H1 (cell line): ENCODE measurements around the gene TUT4. TPM values are rescaled to one million over a fixed set of nuclear protein-coding genes. Genes with fewer than 3 reads are reported as not detected.

Experiments
- CTCF ChIA-PET: fragments of 300-600 bp; sonication (Branson Sonifier 250); formaldehyde crosslinking; loops from one replicate; lab custom pipeline; 2021; ENCODE audit not compliant: partially characterized antibody; lab: Charles Lee
- POLR2A ChIA-PET: fragments of 300-600 bp; sonication (Branson Sonifier 250); formaldehyde crosslinking; loops from one replicate; lab custom pipeline; 2021; ENCODE audit warnings: inconsistent platforms; ENCODE audit not compliant: partially characterized antibody; lab: Charles Lee
- DNase-seq, 2 experiments: peaks; one replicate each; pipeline versions ENCODE4 v3.0.0 to v3.0.0-alpha.2; 2010 to 2022; ENCODE audit warnings: low spot score in 2 of 2, low read depth in 1 of 2, mixed read lengths in 1 of 2
- FAIRE-seq: peaks from 2 replicates; lab custom pipeline; 2011; peaks lifted over from hg19 to GRCh38; lab: Jason Lieb, UNC
- H2AFZ ChIP-seq: 2 replicates; pipeline ENCODE4 v1.8.1; 2012; ENCODE audit warnings: low read length, inconsistent platforms
- H2AK5ac ChIP-seq: 2 replicates; pipeline ENCODE4 v1.6.1; 2013; ENCODE audit warnings: low read depth, low read length
- H2BK120ac ChIP-seq: replicated peaks from 2 replicates; pipeline ENCODE3; 2013; ENCODE audit warnings: low read depth, low read length, inconsistent platforms
- H2BK12ac ChIP-seq: 2 replicates; pipeline ENCODE4 v1.6.1; 2013; ENCODE audit warnings: low read depth, low read length
- H2BK15ac ChIP-seq: 2 replicates; pipeline ENCODE4 v1.6.1; 2013; ENCODE audit warnings: low read length
- H2BK20ac ChIP-seq: 2 replicates; pipeline ENCODE4 v1.6.1; 2013; ENCODE audit warnings: low read length
- H2BK5ac ChIP-seq: 2 replicates; pipeline ENCODE4 v1.6.1; 2013; ENCODE audit warnings: low read depth, low read length
- H3K14ac ChIP-seq: 2 replicates; pipeline ENCODE4 v1.6.1; 2013; ENCODE audit warnings: inconsistent platforms; ENCODE audit not compliant: insufficient read length
- H3K18ac ChIP-seq: 2 replicates; pipeline ENCODE4 v1.6.1; 2013; ENCODE audit warnings: low read length; ENCODE audit errors: extremely low read depth
- H3K23ac ChIP-seq: 2 replicates; pipeline ENCODE4 v1.6.1; 2013; ENCODE audit warnings: inconsistent platforms; ENCODE audit not compliant: insufficient read length
- H3K23me2 ChIP-seq: 2 replicates; pipeline ENCODE4 v1.6.1; 2013; ENCODE audit warnings: low read depth, low read length
- H3K27ac ChIP-seq: 2 replicates; pipeline ENCODE4 v1.6.1; 2011; ENCODE audit warnings: low read depth, low read length, inconsistent platforms
- H3K27me3 ChIP-seq, 4 experiments: replicated peaks in 1 of 4; 1 replicate in 1 of 4; 2 replicates in 3 of 4; pipeline versions ENCODE4 v1.6.1 to v1.8.1; 2011 to 2013; ENCODE audit warnings: low read length in 3 of 4, mild to moderate bottlenecking in 3 of 4, inconsistent platforms in 2 of 4, mixed read lengths in 2 of 4, moderate library complexity in 1 of 4; ENCODE audit not compliant: control insufficient read depth in 3 of 4, insufficient read depth in 3 of 4; ENCODE audit errors: extremely low read depth in 1 of 4
- H3K36me3 ChIP-seq, 4 experiments: 2 replicates each; pipeline versions ENCODE4 v1.6.1 to v1.8.1; 2011 to 2013; ENCODE audit warnings: mild to moderate bottlenecking in 4 of 4, low read length in 3 of 4, moderate library complexity in 2 of 4, control low read depth in 1 of 4, inconsistent platforms in 1 of 4; ENCODE audit not compliant: insufficient read depth in 4 of 4, control insufficient read depth in 2 of 4
- H3K4ac ChIP-seq: replicated peaks from 2 replicates; pipeline ENCODE3; 2013; ENCODE audit warnings: low read length, low read depth, mixed read lengths, inconsistent platforms; ENCODE audit not compliant: insufficient read length
- H3K4me1 ChIP-seq, 4 experiments: replicated peaks in 1 of 4; 1 replicate in 1 of 4; 2 replicates in 3 of 4; pipeline versions ENCODE4 v1.6.1 to v1.8.1; 2011 to 2013; ENCODE audit warnings: low read length in 3 of 4, inconsistent platforms in 2 of 4, mixed read lengths in 1 of 4; ENCODE audit not compliant: insufficient read depth in 4 of 4, control insufficient read depth in 3 of 4
- H3K4me2 ChIP-seq, 2 experiments: 2 replicates each; pipeline versions ENCODE4 v1.6.1 to v1.8.1; 2011 to 2013; ENCODE audit warnings: low read depth in 2 of 2, low read length in 2 of 2, control low read depth in 1 of 2, inconsistent platforms in 1 of 2, mild to moderate bottlenecking in 1 of 2; ENCODE audit not compliant: insufficient read depth in 1 of 2
- H3K4me3 ChIP-seq, 4 experiments: fragments of 200-600, 300-600 bp in 1 of 4; sonication (generic), shearing (Covaris generic), sonication (Bioruptor Twin) in 1 of 4; 2 replicates each; pipeline versions ENCODE4 v1.5.1 to v1.8.1; 2011 to 2016; ENCODE audit warnings: low read length in 4 of 4, low read depth in 3 of 4, control low read depth in 2 of 4, inconsistent platforms in 2 of 4, mild to moderate bottlenecking in 2 of 4, mixed read lengths in 1 of 4, moderate library complexity in 1 of 4; ENCODE audit not compliant: insufficient read depth in 2 of 4; ENCODE audit errors: extremely low read depth in 1 of 4
- H3K56ac ChIP-seq: replicated peaks from 2 replicates; pipeline ENCODE3; 2013; ENCODE audit warnings: low read depth, mild to moderate bottlenecking, mixed read lengths, low read length, inconsistent platforms; ENCODE audit not compliant: insufficient read length
- H3K79me1 ChIP-seq: 2 replicates; pipeline ENCODE4 v1.6.1; 2013; ENCODE audit warnings: low read depth, low read length, control low read depth
- H3K79me2 ChIP-seq, 2 experiments: 2 replicates each; pipeline versions ENCODE4 v1.6.1 to v1.8.1; 2012 to 2013; ENCODE audit warnings: low read length in 2 of 2, mild to moderate bottlenecking in 2 of 2, inconsistent platforms in 1 of 2; ENCODE audit not compliant: insufficient read depth in 2 of 2, control insufficient read depth in 1 of 2
- H3K9ac ChIP-seq, 4 experiments: replicated peaks in 1 of 4; 1 replicate in 1 of 4; 2 replicates in 3 of 4; pipeline versions ENCODE4 v1.6.1 to v1.8.1; 2011 to 2013; ENCODE audit warnings: low read depth in 3 of 4, low read length in 3 of 4, control low read depth in 2 of 4, mild to moderate bottlenecking in 2 of 4, moderate library complexity in 2 of 4, inconsistent platforms in 1 of 4; ENCODE audit errors: extremely low read depth in 1 of 4
- H3K9me3 ChIP-seq, 2 experiments: 2 replicates each; pipeline versions ENCODE4 v1.6.1 to v1.8.1; 2012 to 2013; ENCODE audit warnings: mild to moderate bottlenecking in 2 of 2, moderate library complexity in 2 of 2, control low read depth in 1 of 2, inconsistent platforms in 1 of 2, low read depth in 1 of 2, low read length in 1 of 2, mixed read lengths in 1 of 2; ENCODE audit not compliant: insufficient read depth in 2 of 2
- H4K20me1 ChIP-seq, 2 experiments: replicated peaks in 1 of 2; 2 replicates each; pipeline versions ENCODE3 to v1.8.1; 2011 to 2013; ENCODE audit warnings: inconsistent platforms in 2 of 2, low read length in 2 of 2, mild to moderate bottlenecking in 1 of 2; ENCODE audit not compliant: insufficient read depth in 2 of 2, control insufficient read depth in 1 of 2
- H4K5ac ChIP-seq: 2 replicates; pipeline ENCODE4 v1.6.1; 2013; ENCODE audit warnings: low read length, low read depth, mixed read lengths, inconsistent platforms; ENCODE audit not compliant: insufficient read length
- H4K8ac ChIP-seq: 2 replicates; pipeline ENCODE4 v1.8.0; 2013; ENCODE audit warnings: mild to moderate bottlenecking, moderate library complexity, low read length, inconsistent platforms; ENCODE audit not compliant: insufficient read depth; ENCODE audit errors: extremely low read depth
- H4K91ac ChIP-seq: replicated peaks from 2 replicates; pipeline ENCODE3; 2013; ENCODE audit warnings: low read length, mixed read lengths, inconsistent platforms; ENCODE audit not compliant: insufficient read length
- BCL11A ChIP-seq, 2 experiments: IDR thresholded peaks; one replicate each; pipeline ENCODE4 v1.6.1; 2011; ENCODE audit warnings: low read depth in 2 of 2, low read length in 2 of 2, mild to moderate bottlenecking in 2 of 2
- GTF2F1 ChIP-seq: IDR thresholded peaks from 2 replicates; pipeline ENCODE4 v1.6.1; 2012; ENCODE audit warnings: low read depth, low read length, improper control_type of control experiment, borderline replicate concordance
- JUND ChIP-seq: IDR thresholded peaks from 2 replicates; pipeline ENCODE4 v1.6.1; 2011; ENCODE audit warnings: mild to moderate bottlenecking, improper control_type of control experiment, low read length
- MAFK ChIP-seq: IDR thresholded peaks from 2 replicates; pipeline ENCODE4 v1.6.1; 2012; ENCODE audit warnings: low read depth, mild to moderate bottlenecking, improper control_type of control experiment, low read length
- RXRA ChIP-seq: IDR thresholded peaks from 2 replicates; pipeline ENCODE4 v1.6.1; 2011; ENCODE audit warnings: low read depth, mild to moderate bottlenecking, low read length, moderate library complexity; ENCODE audit not compliant: insufficient read depth
- TAF1 ChIP-seq: IDR thresholded peaks from 2 replicates; pipeline ENCODE4 v1.6.1; 2011; ENCODE audit warnings: mild to moderate bottlenecking, low read depth, low read length
- polyA plus RNA-seq, 7 experiments: library from polyadenylated mRNA; depleted of rRNA in 3 of 7; stranded (reverse) in 5 of 7; unstranded in 2 of 7; fragments of >200 nt in 5 of 7; fragments of 200-250 nt in 2 of 7; gene quantifications; 1 replicate in 5 of 7; 2 replicates in 1 of 7; 4 replicates in 1 of 7; pipeline versions ENCODE4 v1.2.1 to v1.2.3, GENCODE V29; 2011 to 2013; ENCODE audit warnings: missing spikeins in 2 of 7, mixed read lengths in 2 of 7
- total RNA-seq: library from RNA; stranded (reverse); fragmentation: NEBNext Ultra II Directional; extraction: Animal tissue kit (Norgen Biotek cat#: 25700); gene quantifications from 2 replicates; pipeline ENCODE4 v1.2.1, GENCODE V29; 2021

TUT4 gene
- total and polyA plus RNA-seq, 2 of the 8 experiments (the other 6 are each of a cell fraction or from before 2014, with no cell fraction given) = 54.5 to 63.3 TPM

DNA sequence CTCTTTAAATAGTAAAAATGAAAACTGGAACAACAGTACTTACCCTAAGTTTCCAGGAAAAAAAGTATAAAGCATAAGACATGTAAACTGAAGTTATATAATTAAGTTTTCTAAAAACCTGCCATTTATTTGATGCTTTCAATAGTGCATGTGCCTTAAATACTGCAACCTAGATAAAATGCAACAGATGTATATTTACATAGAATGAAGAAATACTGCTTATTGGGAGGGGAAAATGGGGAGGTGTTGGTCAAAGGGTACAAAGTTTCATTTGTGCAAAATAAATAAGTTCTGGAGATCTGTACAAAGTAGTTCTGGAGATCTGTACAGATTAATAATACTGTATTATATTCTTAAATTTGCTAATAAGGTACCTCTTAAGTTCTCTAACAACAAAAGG, 79.9 kb downstream of the TUT4 start:
- no peak overlapping the region for H3K14ac ChIP-seq
- CTCF ChIA-PET = interaction anchor here (0.5 kb wide), 1 partner anchor 12 kb away, joined by 3 read pairs; no protein-coding TSS in a partner anchor
- H3K18ac ChIP-seq = no peak overlapping the region
- H3K4ac ChIP-seq = no peak overlapping the region
- H3K27me3 ChIP-seq = no peaks in the 10 kb centered on the region
- TF ChIP-seq MAFK (no peak), JUND (no peak), RXRA (no peak), GTF2F1 (no peak), TAF1 (no peak), BCL11A (IDR thresholded peaks at IDR 0.05; ENCODE audit: low read depth in 2 of 2, low read length in 2 of 2) (no peak)
- H3K4me3 ChIP-seq = no peak overlapping the region
- no peak overlapping the region for H2BK5ac ChIP-seq
- no peak overlapping the region for H4K5ac ChIP-seq
- no peak overlapping the region for H2BK15ac ChIP-seq
- no peak for DNase-seq
- H2BK20ac ChIP-seq = no peak overlapping the region
- no peak overlapping the region for H2BK12ac ChIP-seq
- no peak overlapping the region for H4K8ac ChIP-seq
- no peak overlapping the region for H3K9ac ChIP-seq
- no peak overlapping the region for H2BK120ac ChIP-seq
- no peaks in the 10 kb centered on the region for H3K79me1 ChIP-seq
- H2AFZ ChIP-seq = no peak overlapping the region
- H3K36me3 ChIP-seq = peaks cover 0 to 11% (median 3%) of the 10 kb centered on the region in 4 experiments; a peak in 1 of 8 replicates
- H4K20me1 ChIP-seq = no peaks in the 10 kb centered on the region
- no peaks in the 10 kb centered on the region for H3K4me1 ChIP-seq
- no peak overlapping the region for H3K4me2 ChIP-seq
- H3K23me2 ChIP-seq = no peaks in the 10 kb centered on the region
- no peak overlapping the region for H3K23ac ChIP-seq
- no peak overlapping the region for H4K91ac ChIP-seq
- H3K79me2 ChIP-seq = no peaks in the 10 kb centered on the region
- no peak overlapping the region for H3K27ac ChIP-seq
- FAIRE-seq = no peak
- no peak overlapping the region for H3K56ac ChIP-seq
- H3K9me3 ChIP-seq = no peaks in the 10 kb centered on the region
- POLR2A ChIA-PET = interaction anchor here (0.7 kb wide), 1 partner anchor 47 kb away, joined by 4 read pairs; no protein-coding TSS in a partner anchor
- no peak overlapping the region for H2AK5ac ChIP-seq
